Measurements from ENCODE around the gene NEK5.

- TF ChIP-seq EZH2 (IDR thresholded peaks at IDR 0.05; ENCODE audit: insufficient read depth, poor library complexity, severe bottlenecking) (no peak), EZH2phosphoT487 (IDR thresholded peaks at IDR 0.05; ENCODE audit: insufficient read depth, low read depth) (no peak)
Measured at GRCh38 chr13:52137489-52137888, 8.6 kb upstream of the NEK5 start.

Data from GM23248 (cell line).